Measurements from ENCODE around the gene ZBTB1.
A peak's percentile ranks its signal among the peaks of the same experiment; 100 is the strongest.
"Not testable (repeated sequence)": the region's sequence is repeated elsewhere in the genome, so short reads cannot be mapped to it uniquely, and the experiment has no call there.

ZBTB1 gene

DNA sequence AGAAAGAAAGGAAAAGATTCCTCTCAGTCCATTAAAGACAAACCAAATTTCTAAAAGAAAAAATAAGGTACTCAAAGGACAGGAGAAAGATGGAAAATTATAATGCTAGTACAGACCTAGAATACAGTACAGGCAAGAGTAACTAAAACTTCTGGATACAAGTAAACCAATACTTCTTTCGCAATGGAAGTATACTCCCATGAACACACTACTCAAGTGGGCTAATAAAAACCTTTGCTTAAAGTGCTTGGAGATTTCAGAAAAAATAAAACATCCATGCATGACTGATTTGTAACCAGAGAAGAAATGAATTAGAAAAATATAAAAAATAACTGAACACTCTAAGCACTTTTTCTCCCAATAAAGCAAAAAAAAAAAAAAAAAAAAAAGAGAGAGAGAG lies 4.5 kb upstream of the ZBTB1 start:
- DNase-seq, result no peak

DNA sequence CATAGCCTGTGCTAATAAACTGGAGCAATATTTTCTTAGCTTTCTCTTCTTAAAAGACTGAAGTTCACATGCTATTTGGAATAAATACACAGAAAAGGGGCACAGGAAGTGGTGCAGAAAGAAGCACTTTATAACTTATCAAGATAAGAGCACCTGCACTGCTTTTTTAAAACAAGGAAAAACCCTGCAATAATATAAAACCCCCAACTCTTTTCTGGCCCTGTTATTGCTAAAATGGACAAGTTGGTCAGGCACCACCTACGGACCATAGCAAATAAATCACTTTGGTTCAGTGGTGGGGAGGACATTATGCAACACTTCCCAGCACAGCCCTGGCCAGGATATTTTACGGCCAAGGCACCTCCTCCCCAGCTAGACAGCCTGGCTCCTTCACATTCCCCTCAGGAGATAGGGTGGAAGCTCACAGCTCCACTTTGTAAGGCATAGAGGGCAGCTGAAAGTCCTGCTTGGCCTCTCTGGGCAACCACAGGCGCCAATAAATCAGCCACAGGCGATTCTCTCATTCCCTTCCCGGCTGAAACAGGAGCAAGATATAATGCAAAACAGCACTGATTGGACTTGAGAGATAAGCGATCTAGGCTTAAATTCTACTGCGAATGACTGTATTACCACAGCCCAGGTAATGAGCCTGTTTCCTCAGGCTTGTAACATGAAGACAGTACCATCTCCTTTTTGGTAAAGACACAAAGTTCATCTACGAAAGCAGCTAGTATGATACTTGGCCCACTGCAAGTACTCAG lies 3.0 kb upstream of the ZBTB1 start:
- peak; percentile 99 for DNase-seq

DNA sequence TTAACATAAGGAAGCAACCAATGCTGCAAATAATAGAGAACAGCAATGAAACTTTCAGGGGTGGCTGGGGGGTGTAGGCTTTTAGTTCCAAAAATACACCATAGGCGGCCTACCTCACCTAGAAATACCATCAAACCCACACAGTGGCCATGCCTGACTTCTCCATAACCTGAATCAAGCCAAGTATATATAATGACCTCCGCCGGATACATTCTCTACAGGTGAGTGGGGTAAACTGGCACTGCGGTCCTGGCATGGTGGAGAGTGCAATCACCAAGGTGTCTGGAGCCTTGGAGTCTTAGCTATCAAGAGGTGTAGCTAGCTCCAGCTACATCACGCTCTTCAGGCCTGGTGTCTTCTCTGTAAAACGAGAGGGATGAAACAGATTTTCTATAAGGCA lies 2.1 kb upstream of the ZBTB1 start:
- DNase-seq, result no peak

DNA sequence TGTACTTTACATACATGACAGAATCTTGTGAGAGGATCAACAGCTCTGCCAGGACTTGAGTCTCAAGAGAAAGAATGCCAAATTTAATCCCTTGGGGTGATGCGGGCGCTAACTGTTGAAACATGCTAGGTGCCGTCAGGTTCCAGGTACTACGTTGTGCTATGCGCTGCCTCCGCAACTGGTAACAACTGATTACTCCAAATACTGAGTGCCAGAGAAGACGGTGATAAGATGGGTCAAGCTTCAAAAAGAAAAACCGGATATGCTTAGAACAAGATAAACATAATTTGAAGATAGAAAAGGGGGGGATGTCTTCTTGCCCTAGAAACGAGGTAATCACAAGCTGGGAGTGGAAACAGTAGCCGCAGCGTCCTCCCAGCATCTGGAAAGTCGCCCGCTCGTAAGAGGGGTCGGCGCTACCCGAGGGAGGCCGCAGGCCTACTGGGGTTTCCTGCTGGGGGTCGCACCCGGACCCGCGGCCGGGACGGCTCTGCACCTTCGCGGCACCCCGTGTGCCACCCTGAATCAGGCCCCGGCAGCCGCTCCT lies 1.6 kb upstream of the ZBTB1 start:
- no peak for DNase-seq

DNA sequence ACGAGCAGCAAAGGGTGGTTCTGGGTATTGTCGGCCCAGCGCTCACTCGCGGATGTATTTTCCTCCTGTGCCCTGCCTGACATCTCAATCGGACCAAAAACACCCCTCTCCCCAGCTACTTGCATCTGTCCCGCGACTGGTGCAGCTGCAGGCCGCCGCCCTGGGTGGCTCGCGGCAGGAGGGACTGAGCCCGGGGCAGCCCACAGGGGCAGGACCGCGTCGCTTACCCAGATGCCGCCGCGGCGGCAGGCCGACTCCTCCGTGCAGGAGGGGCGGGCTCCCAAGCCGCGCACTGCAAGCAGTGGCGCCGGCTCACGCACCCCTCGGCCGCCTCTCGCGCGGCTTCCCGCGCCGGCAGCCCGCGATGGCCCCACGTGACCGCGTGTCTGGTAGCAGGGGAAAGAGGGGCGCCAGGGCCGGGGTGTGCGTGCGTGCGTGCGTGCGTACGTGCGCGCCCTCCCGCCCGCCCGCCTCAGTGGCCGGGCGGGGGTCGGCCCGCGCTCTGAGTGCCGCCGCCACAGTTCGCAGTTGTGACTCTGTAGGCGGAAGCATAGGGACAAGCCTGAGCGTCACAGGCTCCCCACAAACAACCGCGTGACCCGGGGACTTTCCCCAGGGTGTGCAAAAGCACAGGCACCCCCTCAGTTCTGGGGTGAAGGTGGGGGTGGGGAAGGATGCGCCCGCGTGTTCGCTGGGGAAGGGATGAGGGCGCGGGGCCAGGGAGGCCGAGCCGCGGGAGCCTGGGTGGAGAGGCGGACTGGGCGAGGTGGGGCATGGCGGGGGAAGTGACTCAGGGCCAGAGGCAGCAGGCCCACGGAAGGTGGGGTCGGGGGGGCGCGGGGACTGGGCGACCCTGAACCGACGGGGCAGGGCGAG lies 898 bp upstream of the ZBTB1 start, which contains the start of gene ZBTB25:
Gene ZBTB25 (minus strand): TSS at position 405 of the 876 bp plus-strand sequence. CDS start 13,305 bp downstream, outside the sequence.
- peak; percentile 98 for DNase-seq

DNA sequence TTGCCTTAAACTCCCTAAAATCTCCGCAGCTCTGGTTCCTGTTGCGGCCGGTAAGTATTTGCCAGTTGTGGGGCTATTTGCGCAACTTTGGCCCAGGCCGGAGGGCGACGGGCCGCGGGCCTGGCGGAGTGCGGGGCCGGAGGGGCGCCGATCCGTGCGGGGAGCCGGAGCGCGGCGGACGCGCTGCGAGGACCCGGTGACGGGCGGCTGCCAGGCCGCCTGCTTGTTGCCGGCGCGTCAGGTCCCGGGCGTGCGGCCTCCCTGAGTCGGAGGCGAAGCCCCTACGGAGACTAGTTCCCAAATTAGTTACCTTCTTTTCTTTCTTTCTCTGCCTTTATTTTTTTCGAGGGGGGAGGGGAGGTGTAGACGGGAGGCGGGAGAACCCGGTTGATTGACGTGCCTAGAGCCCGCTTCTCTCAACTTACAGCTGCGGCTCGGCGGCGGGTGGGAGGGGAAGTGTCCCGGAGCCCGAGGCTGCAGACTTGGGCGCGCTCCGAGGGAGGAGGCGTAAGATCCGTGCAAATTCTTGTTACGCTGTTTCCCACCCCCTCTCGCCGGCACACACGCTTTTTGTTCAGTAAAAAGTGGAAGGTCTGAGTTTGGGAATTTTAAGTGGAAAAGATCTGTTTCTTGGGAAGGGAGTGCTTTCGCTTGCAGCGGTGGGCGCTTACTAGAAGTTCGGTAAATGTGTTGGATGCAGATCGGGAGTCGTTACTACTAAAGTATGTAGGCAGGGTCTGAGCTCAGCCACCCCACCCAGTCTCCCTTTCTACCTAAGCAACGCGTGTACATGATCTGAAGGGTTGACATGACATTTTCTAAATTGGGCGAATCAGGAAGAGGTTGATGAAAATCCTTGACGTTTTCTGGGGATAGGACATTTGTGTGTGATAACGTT lies 576 bp downstream of the ZBTB1 start:
- DNase-seq, result peak; percentile 93

DNA sequence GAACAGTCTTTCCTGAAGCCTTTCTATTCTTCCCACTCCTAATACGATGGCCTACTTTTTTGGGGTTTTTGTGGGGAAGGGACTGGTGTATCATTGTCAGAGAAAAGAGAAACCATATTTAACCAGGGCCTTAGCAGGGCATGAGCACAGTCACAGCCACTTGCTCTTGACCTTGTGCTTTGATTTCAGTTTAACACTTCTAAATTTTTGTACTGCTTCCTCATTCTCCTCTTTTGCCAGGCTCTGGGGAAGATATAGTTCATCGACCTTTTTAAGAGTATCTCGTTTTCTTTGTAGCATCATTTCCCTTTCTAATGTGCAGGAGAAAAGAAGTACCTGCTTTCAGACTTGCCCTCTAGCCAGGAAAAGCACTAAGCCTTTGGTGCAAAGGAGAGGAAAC lies 2.2 kb downstream of the ZBTB1 start:
- no peak for DNase-seq

DNA sequence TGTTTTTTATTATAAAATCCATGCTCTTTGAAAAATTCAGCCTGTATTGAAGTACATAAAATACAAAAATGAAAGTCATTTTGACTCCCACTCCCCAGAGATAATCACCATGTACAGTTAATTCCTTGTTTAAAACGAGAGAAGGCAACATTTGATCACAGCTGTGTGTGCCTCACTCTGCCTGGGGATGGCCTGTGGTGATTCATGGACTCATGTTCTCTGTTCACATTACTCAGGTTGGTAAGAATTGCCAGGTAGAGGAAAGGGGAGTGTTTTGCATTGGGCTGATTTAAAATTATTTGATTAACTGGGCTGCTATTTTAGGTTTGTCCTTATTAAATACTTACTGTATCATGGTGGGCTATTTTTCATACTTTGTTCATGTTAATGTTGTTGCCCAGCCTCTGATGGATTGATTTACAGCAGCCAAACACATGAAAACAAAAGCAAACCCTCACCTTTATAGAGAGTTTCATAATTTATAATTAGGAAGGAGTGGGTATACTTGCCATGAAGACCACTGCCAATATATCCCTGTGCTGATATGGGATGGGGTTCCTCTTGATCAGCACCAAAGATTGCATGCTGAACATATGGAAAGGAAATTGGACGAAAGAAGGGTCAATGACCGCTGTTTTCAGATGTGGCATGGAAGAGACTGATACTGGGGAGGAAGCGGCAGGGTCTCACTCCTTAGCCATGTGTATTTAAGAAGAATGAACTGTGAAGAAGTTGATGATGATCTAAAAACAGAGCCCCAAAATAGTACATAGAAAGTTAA lies 3.0 kb downstream of the ZBTB1 start:
- DNase-seq, result peak; percentile 57

DNA sequence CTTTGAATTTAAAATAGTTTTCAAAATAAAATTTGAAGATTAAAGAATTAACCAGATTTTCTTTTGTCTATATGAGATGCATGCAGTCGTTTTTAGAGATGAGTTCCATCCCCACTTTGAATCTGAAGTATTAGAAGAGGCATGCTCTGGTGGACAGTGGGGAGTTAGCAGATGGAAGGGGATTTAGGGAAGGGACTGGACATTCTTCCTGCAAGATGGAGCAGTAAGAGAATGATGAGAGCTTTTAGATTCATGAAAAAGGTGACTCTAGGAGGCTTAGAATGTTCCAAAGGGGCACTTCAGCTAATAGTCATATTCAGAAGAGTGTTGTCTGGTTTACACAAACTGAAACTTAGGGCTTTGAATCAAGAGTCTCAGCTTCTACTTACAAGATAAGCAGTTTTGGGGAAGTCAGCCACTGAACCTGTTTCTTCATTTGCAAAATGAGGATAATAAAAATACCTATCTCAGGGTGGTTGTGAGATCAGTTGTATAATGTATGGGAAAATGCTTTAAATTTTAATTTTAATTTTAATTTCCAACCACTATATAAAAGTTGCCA lies 3.7 kb downstream of the ZBTB1 start:
- DNase-seq, result no peak

DNA sequence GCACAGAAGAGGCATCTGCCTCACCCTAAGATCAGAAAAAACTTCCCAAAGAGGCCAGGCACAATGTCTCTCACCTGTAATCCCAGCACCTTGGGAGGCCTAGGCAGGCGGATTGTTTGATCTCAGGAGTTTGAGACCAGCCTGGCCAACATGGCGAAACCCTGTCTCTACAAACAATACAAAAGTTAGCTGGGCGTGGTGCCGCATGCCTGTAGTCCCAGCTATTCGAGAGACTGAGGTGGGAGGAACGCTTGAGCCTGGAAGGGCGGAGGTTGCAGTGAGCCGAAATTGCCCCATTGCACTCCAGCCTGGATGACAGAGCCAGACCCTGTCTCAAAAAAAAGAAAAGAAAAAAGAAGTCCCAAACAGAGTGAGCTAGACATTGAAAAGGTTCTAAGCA lies 4.5 kb downstream of the ZBTB1 start:
- peak; percentile 64 for DNase-seq

DNA sequence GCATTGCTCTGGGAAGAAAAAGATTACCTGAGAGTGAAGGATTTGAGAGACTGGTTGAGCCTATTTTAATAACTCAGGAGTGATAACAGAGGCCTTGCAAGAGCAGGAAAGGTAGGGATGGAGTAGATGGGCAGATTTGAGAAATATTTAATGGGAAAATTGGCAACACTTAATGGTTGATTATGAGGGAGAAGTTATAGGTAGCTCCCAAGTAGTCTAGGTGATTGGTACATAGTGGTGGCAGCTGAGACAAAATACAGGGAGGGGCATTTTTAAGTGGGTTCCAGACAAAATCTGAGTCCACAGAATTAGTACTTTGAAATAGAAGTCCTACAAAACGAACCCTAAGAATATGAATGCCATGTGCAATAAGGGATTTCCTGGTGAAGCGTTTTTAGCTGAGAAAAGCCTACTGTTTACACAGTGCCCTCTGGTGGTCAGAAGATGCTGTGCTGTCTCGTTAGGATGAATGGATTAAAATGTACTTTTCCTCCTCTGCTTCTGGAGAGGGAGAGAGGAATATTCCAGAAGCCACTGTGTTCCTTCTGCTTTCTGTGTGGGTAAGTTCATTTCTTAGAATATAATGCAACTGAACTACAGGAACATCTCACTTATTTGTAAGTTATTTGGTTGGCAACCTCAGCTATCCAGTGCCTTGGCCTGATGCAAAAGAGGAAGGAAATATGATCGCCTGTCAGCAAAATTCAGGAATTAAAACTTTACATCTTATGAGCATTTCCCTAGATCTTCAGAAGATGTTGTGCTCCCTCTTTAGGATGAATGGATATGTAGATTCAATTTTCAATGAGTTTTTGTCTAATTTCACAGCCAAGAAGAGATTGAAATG lies 6.5 kb downstream of the ZBTB1 start:
- DNase-seq, result peak; percentile 72

DNA sequence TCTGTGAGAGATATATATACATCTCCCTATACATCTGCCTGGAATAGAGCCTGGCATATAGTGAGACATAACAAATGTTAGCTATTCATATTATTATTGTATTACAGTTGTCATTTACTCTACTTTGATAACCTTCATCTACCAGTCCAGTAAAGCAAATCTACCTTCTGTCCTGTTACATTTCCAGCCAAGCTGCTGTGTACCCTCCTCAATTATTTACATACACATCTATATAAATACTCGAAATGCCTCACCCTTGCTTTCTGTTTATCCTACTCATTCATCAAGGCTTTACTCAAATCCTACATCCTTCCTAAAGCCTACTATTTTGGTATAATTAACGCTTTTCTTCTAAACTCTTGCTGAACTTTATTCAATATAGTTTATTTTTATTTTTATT lies 8.7 kb downstream of the ZBTB1 start:
- no peak for DNase-seq

DNA sequence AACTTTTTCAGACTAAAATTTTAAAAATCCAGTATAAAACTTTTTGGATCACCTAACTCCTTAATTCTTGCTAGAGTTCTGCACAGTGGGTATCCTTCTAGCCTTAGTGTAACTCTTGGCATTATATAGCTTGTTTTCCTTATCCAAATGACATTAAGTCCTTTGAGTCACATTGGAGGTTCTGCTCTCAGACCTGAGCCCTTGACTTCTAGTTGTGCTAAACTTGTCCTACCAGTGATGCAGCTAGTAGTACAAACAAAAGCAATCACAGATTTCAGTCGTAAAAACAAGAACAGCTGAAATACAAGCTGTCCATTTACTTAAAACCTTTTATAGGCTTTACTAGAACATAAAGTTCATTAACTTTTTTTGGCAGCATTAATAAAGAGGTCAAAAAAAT lies 10.5 kb downstream of the ZBTB1 start:
- no peak for DNase-seq

DNA sequence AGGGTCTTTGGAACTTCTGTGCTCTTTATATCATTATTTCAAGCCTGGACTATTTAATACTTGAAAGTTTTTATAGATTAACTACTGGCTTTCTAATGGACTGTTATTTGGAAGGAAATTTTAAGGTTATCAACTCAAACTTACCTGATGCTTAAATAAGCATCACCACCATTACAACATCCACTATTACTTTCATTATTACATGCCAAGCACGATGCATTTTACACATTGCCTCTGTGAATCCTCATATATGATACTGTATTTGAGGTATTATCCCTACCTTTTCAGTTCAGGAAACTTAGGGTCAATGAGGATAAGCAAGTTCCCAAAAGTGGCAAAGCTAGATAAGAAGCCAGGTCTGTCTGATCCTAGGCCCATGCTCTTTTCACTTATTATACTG lies 12.4 kb downstream of the ZBTB1 start:
- DNase-seq, result no peak

DNA sequence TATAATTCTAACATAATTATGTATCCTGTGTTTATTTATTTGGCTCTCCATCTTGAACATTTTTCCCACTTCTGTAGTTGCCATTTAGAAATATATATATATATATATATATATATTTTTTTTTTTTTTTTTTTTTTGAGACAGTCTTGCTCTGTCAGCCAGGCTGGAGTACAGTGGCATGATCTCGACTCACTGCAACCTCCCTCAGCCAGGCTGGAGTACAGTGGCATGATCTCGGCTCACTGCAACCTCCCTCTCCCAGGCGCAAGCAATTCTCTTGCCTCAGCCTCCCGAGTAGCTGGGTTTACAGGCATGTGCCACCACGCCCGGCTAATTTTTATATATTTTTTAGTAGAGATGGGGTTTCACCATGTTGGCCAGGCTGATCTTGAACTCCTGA lies 13.1 kb downstream of the ZBTB1 start:
- DNase-seq, result not testable (repeated sequence)

DNA sequence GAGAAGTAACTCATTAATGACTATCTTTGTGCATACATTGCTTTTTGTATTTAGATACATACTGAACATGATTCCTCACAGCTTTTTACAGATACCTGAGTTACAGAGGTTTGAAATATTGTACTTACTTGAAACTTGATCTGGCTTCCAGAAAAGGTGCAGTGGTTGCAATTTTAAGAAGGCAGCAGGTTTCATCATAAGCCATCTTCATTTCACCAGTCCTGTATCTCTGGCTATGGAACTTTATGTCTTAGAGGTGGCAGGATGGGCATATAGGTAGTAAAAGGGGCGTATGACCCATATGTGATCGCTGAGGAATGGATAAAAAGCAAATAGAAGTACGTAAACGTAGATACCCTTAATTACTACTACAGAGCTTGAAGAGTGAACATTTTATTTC lies 13.7 kb downstream of the ZBTB1 start:
- DNase-seq, result no peak

DNA sequence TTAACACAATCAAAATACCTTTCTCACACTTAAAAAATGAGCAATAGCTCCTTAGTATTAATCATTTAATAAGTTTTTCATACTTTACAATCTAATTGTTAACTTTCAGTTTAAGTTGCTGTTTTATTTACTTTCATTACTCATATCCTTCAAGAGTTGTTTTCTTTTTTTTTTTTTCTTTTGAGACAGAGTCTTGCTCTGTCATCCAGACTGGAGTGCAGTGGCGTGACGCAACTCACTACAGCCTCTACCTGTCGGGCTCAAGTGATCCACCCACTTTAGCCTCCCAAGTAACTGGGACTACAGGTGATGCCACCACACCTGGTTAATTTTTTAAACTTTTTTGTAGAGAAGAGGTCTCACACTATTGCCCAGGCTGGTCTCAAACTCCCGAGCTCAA lies 16.1 kb downstream of the ZBTB1 start:
- no peak for DNase-seq

DNA sequence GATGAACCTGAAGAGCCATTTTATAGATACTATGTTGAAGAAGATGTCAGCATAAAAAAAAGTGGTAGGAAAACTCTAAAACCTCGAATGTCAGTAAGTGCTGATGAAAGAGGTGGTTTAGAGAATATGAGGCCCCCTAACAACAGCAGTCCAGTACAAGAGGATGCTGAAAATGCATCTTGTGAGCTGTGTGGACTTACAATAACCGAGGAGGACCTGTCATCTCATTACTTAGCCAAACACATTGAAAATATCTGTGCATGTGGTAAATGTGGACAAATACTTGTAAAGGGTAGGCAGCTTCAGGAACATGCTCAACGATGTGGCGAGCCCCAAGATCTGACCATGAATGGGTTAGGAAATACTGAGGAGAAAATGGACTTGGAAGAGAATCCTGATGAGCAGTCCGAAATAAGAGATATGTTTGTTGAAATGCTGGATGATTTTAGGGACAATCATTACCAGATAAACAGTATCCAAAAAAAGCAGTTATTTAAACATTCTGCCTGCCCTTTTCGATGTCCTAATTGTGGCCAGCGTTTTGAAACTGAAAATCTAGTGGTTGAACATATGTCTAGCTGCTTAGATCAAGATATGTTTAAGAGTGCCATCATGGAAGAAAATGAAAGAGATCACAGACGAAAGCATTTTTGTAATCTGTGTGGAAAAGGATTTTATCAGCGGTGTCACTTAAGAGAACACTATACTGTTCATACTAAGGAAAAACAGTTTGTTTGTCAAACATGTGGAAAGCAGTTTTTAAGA lies 18.2 kb downstream of the ZBTB1 start:
- no peak for DNase-seq

DNA sequence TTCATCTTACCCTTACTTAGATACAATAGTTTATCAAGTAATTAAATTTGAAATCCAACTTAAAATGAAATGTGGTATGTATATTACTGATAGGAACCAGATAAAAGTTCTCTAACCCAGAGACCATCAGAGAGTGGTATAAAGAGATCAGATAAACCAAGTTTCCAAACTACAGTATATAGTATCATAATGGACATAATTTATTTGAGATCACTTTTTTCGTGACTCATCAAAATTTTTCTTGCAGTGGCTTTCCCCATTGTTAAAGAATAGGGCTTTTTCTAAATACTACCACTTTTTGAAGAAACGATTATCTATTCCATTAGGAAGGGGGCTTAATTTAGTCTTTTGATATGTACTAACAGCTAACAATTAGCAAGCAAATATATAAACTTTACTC lies 20.8 kb downstream of the ZBTB1 start:
- no peak for DNase-seq

DNA sequence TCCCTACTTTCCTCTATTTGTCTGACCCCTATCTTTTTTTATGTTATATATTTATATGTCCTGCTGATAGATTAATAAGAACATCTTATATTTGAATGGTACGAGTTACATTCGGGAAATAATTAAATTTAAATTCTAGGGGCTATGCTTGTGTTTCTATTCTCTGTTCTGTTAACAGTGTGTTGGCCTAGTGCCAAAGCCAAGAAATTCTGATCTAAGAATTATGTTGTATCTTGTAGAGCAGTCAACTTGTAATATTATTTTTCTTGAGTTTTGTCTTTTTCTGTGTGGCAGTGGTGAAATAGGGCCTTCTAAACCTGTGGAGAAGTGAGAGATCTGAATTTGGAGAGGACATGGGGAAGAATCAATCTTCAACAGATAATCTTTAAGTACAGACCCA lies 27.0 kb downstream of the ZBTB1 start:
- DNase-seq, result no peak

Measured in islet precursor cell (in vitro differentiated cells).